Mesothelial cell of epicardium (in vitro differentiated cells): ENCODE results near the gene ZSWIM3. TPM values are rescaled to one million over a fixed set of nuclear protein-coding genes. Genes with fewer than 3 reads are reported as not detected.

Source experiments
- DNase-seq, 2 experiments: peaks; one replicate each; pipeline ENCODE4 v3.0.0; 2021; ENCODE audit warnings: low spot score in 2 of 2; ENCODE audit not compliant: unreplicated experiment in 2 of 2
- H3K27ac Mint-ChIP-seq: 2 replicates; pipeline ENCODE4 v1.8.0; 2021; ENCODE audit warnings: mixed read lengths
- H3K27me3 Mint-ChIP-seq: 2 replicates; pipeline ENCODE4 v1.8.0; 2021; ENCODE audit warnings: low read depth, mixed read lengths
- H3K36me3 Mint-ChIP-seq: 2 replicates; pipeline ENCODE4 v1.8.0; 2021; ENCODE audit warnings: mixed read lengths
- H3K4me1 Mint-ChIP-seq: 2 replicates; pipeline ENCODE4 v1.8.0; 2021; ENCODE audit warnings: mixed read lengths
- H3K4me3 Mint-ChIP-seq: 2 replicates; pipeline ENCODE4 v1.8.0; 2021; ENCODE audit warnings: mild to moderate bottlenecking, moderate library complexity, mixed read lengths
- H3K9me3 Mint-ChIP-seq: 2 replicates; pipeline ENCODE4 v1.8.0; 2021; ENCODE audit warnings: mixed read lengths
- CTCF ChIP-seq: fragments of 200-600 bp; sonication (generic); IDR thresholded peaks from one replicate; pipeline ENCODE4 v1.5.0; 2021; ENCODE audit warnings: antibody characterized with exemption; ENCODE audit not compliant: unreplicated experiment
- total RNA-seq: library from RNA; stranded (reverse); gene quantifications from 3 replicates; pipeline ENCODE4 v1.2.1, GENCODE V29; 2021

ZSWIM3 gene
- total RNA-seq, 1 donor from 2014 or later = 4.6 TPM

- Mint-ChIP-seq H3K27ac (peak overlapping the region; percentile 85), H3K9me3 (no peaks in the 10 kb centered on the region), H3K4me3 (no peak overlapping the region), H3K36me3 (no peaks in the 10 kb centered on the region), H3K27me3 (peaks cover 8% of the 10 kb centered on the region), H3K4me1 (peaks cover 17% of the 10 kb centered on the region)
- DNase-seq = no peak
- TF ChIP-seq CTCF = no peak
These were observed 67.2 kb downstream of the ZSWIM3 start for GRCh38 chr20:45924391-45925261.

- Mint-ChIP-seq H3K36me3 (no peaks in the 10 kb centered on the region), H3K9me3 (no peaks in the 10 kb centered on the region), H3K4me1 (peaks cover 11% of the 10 kb centered on the region), H3K27ac (no peak overlapping the region), H3K27me3 (peaks cover 7% of the 10 kb centered on the region), H3K4me3 (no peak overlapping the region)
- TF ChIP-seq CTCF = no peak
- no peak for DNase-seq
These were observed 68.5 kb downstream of the ZSWIM3 start for GRCh38 chr20:45925821-45926506.

- peaks cover 1% of the 10 kb centered on the region for H3K27me3 Mint-ChIP-seq
- TF ChIP-seq CTCF = no peak
- H3K9me3 Mint-ChIP-seq = no peaks in the 10 kb centered on the region
- no peaks in the 10 kb centered on the region for H3K36me3 Mint-ChIP-seq
- peaks cover 7% of the 10 kb centered on the region for H3K4me1 Mint-ChIP-seq
- H3K27ac Mint-ChIP-seq = no peak overlapping the region
- DNase-seq = no peak
- no peak overlapping the region for H3K4me3 Mint-ChIP-seq
These were observed 69.3 kb downstream of the ZSWIM3 start for GRCh38 chr20:45926731-45927070.

GRCh38 chr20:45927071-45927878, 69.9 kb downstream of the ZSWIM3 start:
- H3K27me3 Mint-ChIP-seq = no peaks in the 10 kb centered on the region
- H3K36me3 Mint-ChIP-seq = no peaks in the 10 kb centered on the region
- no peaks in the 10 kb centered on the region for H3K9me3 Mint-ChIP-seq
- H3K27ac Mint-ChIP-seq = no peak overlapping the region
- peaks cover 5% of the 10 kb centered on the region for H3K4me1 Mint-ChIP-seq
- H3K4me3 Mint-ChIP-seq = no peak overlapping the region
- no peak for DNase-seq
- no peak for TF ChIP-seq CTCF

Other genes starting within 250 kb of the ZSWIM3 start
- not detected in 3 replicates for gene WFDC10A, start 227.9 kb upstream of the ZSWIM3 start, total RNA-seq
- not detected in 3 replicates for gene WFDC9, start 226.3 kb upstream of the ZSWIM3 start, total RNA-seq
- not detected in 3 replicates for gene WFDC11, start 187.4 kb upstream of the ZSWIM3 start, total RNA-seq
- gene WFDC13, start 155.6 kb upstream of the ZSWIM3 start, total RNA-seq = not detected in 3 replicates
- gene WFDC10B, start 152.6 kb upstream of the ZSWIM3 start, total RNA-seq = not detected in 3 replicates
- not detected in 3 replicates for gene SPINT4, start 135.3 kb upstream of the ZSWIM3 start, total RNA-seq
- gene WFDC3, start 65.7 kb upstream of the ZSWIM3 start, total RNA-seq = 0.45 TPM in 1 of 3 replicates, not detected in the others
- 25.9 to 28.9 TPM (median 26.5 TPM) in 3 replicates for gene DNTTIP1, start 65.7 kb upstream of the ZSWIM3 start, total RNA-seq
- 48.1 to 50.2 TPM (median 48.3 TPM) in 3 replicates for gene UBE2C, start 45.0 kb upstream of the ZSWIM3 start, total RNA-seq
- 0.54 to 0.79 TPM in 2 of 3 replicates, not detected in the other for gene TNNC2, start 30.3 kb upstream of the ZSWIM3 start, total RNA-seq
- 15.8 to 21.0 TPM (median 17.3 TPM) in 3 replicates for gene SNX21, start 23.8 kb upstream of the ZSWIM3 start, total RNA-seq
- gene ACOT8, start 222 bp upstream of the ZSWIM3 start, total RNA-seq = 19.8 to 20.9 TPM (median 20.6 TPM) in 3 replicates
- gene ZSWIM1, start 23.6 kb downstream of the ZSWIM3 start, total RNA-seq = 12.0 to 12.8 TPM (median 12.6 TPM) in 3 replicates
- gene SPATA25, start 30.0 kb downstream of the ZSWIM3 start, total RNA-seq = 3.2 to 4.0 TPM (median 3.4 TPM) in 3 replicates
- 7.2 to 8.3 TPM (median 8.1 TPM) in 3 replicates for gene NEURL2, start 33.6 kb downstream of the ZSWIM3 start, total RNA-seq
- gene CTSA, start 33.7 kb downstream of the ZSWIM3 start, total RNA-seq = 74.4 to 86.7 TPM (median 78.8 TPM) in 3 replicates
- gene PLTP, start 54.5 kb downstream of the ZSWIM3 start, total RNA-seq = 54.6 to 58.1 TPM (median 55.5 TPM) in 3 replicates
- 43.7 to 45.2 TPM (median 44.4 TPM) in 3 replicates for gene PCIF1, start 77.1 kb downstream of the ZSWIM3 start, total RNA-seq
- 31.1 to 33.5 TPM (median 31.6 TPM) in 3 replicates for gene ZNF335, start 114.6 kb downstream of the ZSWIM3 start, total RNA-seq
- 0.11 TPM in 1 of 3 replicates, not detected in the others for gene MMP9, start 151.3 kb downstream of the ZSWIM3 start, total RNA-seq
- gene SLC12A5, start 171.6 kb downstream of the ZSWIM3 start, total RNA-seq = 6.9 to 9.1 TPM (median 7.7 TPM) in 3 replicates
- gene NCOA5, start 232.3 kb downstream of the ZSWIM3 start, total RNA-seq = 37.1 to 41.2 TPM (median 40.2 TPM) in 3 replicates